Measurements from ENCODE around the gene ADRB1. TPM values are rescaled to one million over a fixed set of nuclear protein-coding genes. Genes with fewer than 3 reads are reported as not detected.

Gene ADRB1
- total RNA-seq, 1 donor from 2014 or later = 2.0 TPM

- Mint-ChIP-seq H3K9me3 (no peaks in the 10 kb centered on the region), H3K36me3 (no peaks in the 10 kb centered on the region), H3K27me3 (peaks cover 30% of the 10 kb centered on the region), H3K4me1 (ENCODE audit: unreplicated experiment) (no peaks in the 10 kb centered on the region), H3K4me3 (no peak overlapping the region), H3K27ac (no peak overlapping the region)
- TF ChIP-seq, protein P1, sequence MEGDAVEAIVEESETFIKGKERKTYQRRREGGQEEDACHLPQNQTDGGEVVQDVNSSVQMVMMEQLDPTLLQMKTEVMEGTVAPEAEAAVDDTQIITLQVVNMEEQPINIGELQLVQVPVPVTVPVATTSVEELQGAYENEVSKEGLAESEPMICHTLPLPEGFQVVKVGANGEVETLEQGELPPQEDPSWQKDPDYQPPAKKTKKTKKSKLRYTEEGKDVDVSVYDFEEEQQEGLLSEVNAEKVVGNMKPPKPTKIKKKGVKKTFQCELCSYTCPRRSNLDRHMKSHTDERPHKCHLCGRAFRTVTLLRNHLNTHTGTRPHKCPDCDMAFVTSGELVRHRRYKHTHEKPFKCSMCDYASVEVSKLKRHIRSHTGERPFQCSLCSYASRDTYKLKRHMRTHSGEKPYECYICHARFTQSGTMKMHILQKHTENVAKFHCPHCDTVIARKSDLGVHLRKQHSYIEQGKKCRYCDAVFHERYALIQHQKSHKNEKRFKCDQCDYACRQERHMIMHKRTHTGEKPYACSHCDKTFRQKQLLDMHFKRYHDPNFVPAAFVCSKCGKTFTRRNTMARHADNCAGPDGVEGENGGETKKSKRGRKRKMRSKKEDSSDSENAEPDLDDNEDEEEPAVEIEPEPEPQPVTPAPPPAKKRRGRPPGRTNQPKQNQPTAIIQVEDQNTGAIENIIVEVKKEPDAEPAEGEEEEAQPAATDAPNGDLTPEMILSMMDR (conservative IDR thresholded peaks at IDR 0.05) = no peak
- no peak for DNase-seq (ENCODE audit: extremely low spot score, unreplicated experiment)
Observed at GRCh38 chr10:114058297-114058696, 14.6 kb downstream of the ADRB1 start.

- Mint-ChIP-seq H3K36me3 (no peaks in the 10 kb centered on the region), H3K4me3 (no peak overlapping the region), H3K9me3 (no peaks in the 10 kb centered on the region), H3K4me1 (ENCODE audit: unreplicated experiment) (no peaks in the 10 kb centered on the region), H3K27me3 (peaks cover 26% of the 10 kb centered on the region), H3K27ac (no peak overlapping the region)
- TF ChIP-seq, protein P1 (conservative IDR thresholded peaks at IDR 0.05) = no peak
- DNase-seq (ENCODE audit: extremely low spot score, unreplicated experiment) = no peak
Observed at GRCh38 chr10:114059561-114059960, 15.9 kb downstream of the ADRB1 start.

DNA sequence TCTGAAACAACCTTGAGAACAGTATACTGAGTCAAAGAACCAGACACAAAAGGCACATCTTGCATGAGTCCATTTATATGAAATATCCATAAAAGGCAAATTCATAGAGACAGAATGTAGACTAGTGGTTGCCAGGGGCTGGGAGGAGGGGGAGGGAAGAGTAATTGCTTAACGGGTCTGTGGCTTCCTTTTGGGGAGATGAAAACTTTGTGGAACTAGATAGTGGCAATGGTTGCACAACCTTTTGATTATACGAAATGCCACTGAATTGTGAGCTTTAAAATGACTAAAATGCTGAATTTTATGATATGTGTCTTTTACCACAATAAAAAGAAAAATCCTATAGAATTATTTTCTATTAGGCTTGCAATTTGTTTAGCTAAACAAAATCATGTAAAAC lies 16.8 kb downstream of the ADRB1 start:
- no peak for DNase-seq (ENCODE audit: extremely low spot score, unreplicated experiment)
- H3K4me3 Mint-ChIP-seq = no peak overlapping the region
- no peak overlapping the region for H3K27ac Mint-ChIP-seq

DNA sequence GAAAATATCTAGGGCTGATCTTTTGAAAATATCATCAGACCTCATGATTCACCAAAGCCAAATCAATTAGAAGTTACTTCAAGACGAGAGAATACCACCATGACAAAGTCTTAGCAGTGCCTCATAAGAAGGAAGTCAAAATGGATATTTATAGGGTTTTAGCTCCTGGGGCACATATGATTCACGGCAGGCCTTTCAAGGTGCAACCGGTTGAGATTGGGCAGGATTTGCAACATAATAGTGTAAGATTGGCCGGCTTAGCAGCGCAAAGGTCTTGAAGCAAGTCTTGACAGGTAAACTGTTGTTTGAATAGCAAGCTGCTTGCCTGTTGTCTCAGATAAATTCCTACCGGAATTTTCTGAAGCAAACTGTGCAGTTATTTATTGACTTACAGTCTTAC lies 17.5 kb downstream of the ADRB1 start:
- H3K4me1 Mint-ChIP-seq (ENCODE audit: unreplicated experiment) = no peaks in the 10 kb centered on the region
- no peaks in the 10 kb centered on the region for H3K36me3 Mint-ChIP-seq
- TF ChIP-seq, protein P1 (conservative IDR thresholded peaks at IDR 0.05) = no peak
- DNase-seq (ENCODE audit: extremely low spot score, unreplicated experiment) = no peak
- H3K27me3 Mint-ChIP-seq = peaks cover 20% of the 10 kb centered on the region
- H3K27ac Mint-ChIP-seq = no peak overlapping the region
- H3K4me3 Mint-ChIP-seq = no peak overlapping the region
- H3K9me3 Mint-ChIP-seq = no peaks in the 10 kb centered on the region

More for the DNA sequence above, 16.8 kb downstream of the ADRB1 start:
- TF ChIP-seq, protein P1 (conservative IDR thresholded peaks at IDR 0.05) = no peak
- peaks cover 21% of the 10 kb centered on the region for H3K27me3 Mint-ChIP-seq
- no peaks in the 10 kb centered on the region for H3K36me3 Mint-ChIP-seq
- no peaks in the 10 kb centered on the region for H3K4me1 Mint-ChIP-seq (ENCODE audit: unreplicated experiment)
- H3K9me3 Mint-ChIP-seq = no peaks in the 10 kb centered on the region

GRCh38 chr10:114061789-114062188 lies 18.1 kb downstream of the ADRB1 start:
- Mint-ChIP-seq H3K4me1 (ENCODE audit: unreplicated experiment) (peaks cover 4% of the 10 kb centered on the region), H3K9me3 (no peaks in the 10 kb centered on the region), H3K27ac (no peak overlapping the region), H3K36me3 (no peaks in the 10 kb centered on the region), H3K4me3 (no peak overlapping the region), H3K27me3 (peaks cover 24% of the 10 kb centered on the region)
- TF ChIP-seq, protein P1 (conservative IDR thresholded peaks at IDR 0.05) = no peak
- DNase-seq (ENCODE audit: extremely low spot score, unreplicated experiment) = no peak
